HG02870 (cell line): ENCODE data around the gene RHOBTB1.

ENCODE experiments used
- ATAC-seq: cut with Tn5 transposase; IDR thresholded peaks from one replicate; pipeline ENCODE4 v1.9.1; 2021; ENCODE audit warnings: mild to moderate bottlenecking, moderate library complexity; ENCODE audit not compliant: unreplicated experiment

RHOBTB1 gene

DNA sequence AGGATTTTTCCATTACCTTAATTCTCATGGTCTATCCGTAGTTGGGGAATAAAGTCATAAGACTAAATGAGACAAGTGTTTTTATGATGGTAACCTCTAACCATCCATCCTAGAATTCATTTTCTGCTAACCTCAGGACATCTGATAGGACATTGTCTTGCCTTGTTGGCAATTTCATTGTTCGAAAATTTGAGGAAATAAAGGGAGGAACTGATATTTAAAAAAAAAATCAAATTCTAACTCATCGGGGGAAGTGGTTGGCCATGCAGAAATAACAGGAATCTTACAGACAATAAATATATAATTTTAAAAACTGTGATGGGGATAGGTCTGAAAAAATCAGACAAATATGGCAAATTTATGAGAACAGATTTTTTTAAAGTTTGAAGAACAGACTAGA is 21.7 kb upstream of the RHOBTB1 start:
- ATAC-seq = no peak

DNA sequence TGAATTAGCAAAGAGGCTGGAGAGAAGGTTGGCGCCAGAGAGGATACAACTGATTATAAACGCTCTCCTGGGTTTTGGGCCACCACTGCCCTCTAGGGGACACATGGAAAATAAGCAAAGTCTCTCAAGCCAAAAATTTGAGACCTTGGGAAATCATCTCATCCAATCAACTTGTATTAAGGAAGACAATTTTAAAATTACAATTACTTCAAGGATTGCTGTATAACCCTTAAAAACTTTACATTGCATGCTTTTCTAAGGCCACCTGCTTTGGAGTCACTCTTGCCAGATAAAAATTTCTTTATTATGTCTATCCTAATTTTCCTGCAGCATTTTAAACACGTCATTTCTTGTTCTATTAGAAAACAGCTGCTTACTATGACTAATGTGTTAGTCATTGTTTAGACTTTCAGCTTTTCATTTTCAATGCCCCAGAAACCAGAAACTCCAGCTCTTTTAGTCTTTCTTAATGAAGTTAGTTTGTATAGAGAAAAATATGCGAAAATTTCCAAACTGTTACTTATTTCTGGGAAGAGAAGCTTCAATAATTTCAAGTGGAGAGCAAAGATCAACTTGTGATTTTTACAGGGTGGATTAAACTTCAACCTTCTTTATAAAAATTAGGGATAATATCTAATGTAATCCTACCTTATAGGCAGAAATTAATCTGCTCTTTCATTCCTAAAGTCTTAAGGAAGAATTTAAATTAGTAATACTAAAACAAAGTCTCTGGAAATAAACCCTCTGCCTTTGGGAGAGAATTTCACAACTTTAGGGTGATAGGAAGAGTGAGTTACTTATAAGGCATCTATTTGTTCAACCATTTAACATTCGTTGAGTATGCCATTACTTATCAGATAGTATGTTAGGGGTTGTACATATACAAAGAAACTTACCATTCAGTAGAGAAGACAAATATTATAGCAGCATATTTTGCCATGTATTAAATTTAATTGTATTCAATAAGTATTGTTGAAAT is 20.6 kb upstream of the RHOBTB1 start:
- no peak for ATAC-seq

DNA sequence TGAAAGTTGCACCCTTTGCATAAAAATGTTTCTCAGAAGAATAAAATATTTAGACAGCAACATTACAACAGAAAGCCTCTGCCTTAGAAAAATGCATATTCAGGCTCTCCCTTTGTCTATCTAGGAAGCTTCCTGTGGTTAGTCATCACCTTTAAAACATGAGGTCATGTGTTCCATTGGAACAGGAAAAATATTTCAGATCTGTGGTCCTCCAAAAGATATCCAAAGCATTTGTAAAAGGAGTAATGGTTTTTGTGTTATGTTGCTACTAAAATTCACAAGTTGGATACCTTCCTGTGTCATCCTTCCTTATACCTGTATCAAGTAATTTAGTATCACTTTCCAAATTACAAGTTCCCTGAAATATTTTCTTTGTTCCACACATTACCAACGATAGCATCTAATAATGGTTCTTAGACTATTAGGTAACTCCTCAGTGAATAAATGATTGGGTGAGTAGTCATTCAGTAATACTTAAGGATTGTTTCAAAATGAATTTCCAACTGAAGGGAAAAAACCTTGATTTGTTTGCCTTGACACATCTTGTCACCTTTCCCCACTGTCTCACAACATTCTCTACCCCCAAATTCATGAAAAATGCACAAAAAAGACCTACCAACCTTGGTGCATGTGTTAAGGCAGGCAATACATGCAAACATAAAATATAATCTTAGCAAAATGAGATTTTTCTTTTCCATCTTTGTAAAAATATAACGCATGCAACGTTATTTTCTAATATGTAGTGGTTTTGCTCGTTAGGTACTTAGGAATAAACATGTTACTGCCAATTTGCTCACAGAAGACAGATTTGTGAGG is 19.7 kb upstream of the RHOBTB1 start:
- ATAC-seq = no peak

DNA sequence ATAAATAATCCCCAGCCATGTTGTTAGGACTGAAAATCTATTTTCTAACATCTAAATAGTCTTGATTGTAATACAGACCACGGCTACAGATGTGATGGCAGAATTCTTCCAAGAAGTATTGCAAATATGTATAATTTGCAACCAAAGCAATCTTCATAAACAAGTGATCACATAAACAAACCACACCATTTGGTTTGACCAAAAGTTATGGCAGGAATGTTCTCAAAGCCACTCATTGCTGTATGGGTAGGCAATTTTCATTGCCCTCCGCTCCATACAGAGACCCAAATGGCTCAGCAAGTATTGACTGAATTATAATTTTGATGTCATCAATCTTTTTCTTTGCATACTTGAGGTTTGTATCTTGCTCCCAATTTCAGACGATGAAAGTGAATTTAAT is 19.0 kb upstream of the RHOBTB1 start:
- ATAC-seq = no peak

DNA sequence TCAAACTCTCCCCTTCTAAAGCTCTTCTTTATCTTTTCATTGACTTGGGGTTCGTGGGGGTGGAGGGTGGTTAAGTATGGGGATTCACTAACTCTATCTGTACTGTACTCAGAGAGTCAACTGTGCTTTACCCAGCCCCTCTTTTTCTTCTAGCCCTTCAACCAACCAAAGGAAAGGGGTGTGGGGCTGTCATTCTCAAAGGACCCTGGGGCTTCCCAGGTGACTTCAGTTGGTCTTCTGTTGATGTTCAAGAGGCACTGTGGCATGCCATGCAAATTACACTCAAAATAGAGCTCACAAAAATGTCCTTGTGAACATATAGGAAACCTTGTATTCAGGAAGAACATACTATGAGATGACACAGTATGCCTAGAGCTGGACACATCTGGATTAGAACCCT is 16.9 kb upstream of the RHOBTB1 start:
- ATAC-seq = no peak

DNA sequence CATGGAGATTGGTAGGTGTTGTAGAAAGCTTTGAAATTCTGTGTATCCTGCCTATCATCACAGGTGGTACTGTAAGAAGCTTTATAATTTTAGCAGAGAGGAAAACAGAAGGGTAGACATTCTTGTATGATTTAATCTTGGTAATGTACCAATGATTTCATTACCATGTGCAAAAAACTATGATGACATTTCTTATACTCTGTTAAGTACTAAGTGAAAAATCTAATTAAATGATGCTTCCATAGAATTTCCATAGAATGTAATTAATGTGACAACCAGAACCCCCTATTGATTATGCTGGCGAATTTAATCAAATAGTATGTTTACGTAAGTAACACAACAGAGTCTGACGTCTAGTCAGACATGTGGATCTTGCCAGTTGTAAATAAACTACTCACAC is 16.0 kb upstream of the RHOBTB1 start:
- ATAC-seq = no peak

DNA sequence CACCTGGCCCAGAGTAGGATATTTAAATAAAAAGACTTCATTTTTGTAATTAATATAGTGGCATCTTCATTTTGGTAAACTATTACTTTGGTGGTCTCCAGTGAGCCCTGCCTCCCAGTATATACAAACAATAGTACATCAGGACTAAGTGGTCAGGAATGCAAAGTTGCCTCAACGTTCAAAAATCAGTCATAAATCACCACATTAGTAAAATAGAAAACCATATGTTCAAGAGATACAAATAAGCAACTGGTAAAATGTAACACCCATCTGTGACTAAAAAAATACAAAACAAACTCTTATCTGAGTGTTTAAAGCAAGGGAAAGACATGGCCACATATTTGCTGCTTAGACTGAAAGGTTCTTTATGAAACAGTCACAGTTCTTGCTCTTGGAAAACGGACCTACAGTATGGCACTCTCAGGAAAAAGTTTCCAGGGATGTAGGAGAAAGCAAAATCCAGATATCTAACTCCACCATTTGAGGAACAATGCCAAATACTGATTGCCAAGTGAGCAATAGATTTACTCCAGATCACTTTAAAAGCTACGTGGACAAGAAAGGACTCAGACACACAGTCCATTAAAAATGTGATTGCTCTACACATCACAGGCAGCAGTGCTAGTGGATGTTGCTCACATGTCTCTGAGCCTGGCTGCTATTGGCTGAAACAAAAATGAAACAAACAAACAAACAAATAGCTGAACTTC is 15.1 kb upstream of the RHOBTB1 start:
- ATAC-seq = no peak

DNA sequence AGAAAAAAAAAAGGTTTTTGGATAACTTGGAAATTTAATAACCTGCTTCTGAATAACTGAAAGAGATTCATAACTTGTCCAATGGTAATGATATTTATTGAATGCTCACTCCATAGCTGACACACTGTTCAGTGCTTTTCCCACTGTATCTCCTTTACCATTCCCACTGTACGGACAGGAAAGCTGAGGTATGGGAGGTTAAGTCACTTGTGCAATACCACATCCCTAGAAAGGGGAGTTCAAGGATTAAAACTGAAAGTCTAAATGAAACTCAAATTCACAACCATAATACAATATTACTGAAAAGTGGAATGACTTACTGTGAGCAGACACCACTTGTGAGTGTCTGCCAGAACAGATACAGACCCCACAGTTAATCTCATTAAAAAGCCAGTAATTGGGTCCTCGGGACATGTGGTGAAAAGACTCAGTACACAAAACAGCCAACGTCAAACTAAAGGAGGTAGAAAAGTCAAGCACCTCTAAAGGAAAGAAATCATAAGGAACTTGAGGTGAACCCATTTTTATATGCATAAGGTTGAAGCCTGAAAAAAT is 13.8 kb upstream of the RHOBTB1 start:
- ATAC-seq = no peak

DNA sequence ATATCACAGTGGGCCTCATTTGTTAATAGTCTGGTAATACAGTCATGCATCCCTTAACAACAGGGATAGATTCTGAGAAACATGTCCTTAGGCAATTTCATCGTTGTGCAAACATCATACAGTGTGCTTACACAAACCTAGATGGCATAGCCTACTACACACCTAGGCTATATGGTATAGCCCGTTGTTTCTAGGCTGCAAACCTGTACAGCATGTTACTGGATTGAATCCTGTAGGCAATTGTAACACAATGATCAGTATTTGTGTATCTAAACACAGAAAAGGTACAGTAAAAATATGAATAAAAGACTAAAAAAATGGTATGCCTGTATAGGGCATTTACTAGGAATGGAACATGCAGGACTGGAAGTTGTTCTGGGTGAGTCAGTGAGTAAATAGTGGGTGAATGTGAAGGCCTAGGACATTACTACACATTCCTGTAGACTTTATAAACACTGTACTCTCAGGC is 12.0 kb upstream of the RHOBTB1 start:
- ATAC-seq = no peak

DNA sequence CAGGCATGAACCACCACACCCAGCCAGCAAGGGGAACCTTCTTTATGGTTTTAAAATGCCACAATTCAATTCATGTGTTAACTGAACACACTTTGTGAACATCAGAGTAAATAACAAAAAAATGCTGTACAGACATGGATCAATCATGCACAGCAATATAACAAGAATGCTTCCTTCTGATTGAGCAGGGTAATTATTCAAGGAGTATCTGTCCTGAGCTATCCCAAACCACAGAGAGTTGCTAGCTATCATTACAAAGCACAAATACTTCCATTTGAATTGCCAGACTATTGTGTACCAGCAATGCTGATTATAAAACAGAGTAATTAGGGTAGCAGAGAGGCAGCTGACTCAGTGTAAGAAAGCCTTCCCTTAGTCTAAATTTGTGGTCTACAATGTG is 11.3 kb upstream of the RHOBTB1 start:
- no peak for ATAC-seq

DNA sequence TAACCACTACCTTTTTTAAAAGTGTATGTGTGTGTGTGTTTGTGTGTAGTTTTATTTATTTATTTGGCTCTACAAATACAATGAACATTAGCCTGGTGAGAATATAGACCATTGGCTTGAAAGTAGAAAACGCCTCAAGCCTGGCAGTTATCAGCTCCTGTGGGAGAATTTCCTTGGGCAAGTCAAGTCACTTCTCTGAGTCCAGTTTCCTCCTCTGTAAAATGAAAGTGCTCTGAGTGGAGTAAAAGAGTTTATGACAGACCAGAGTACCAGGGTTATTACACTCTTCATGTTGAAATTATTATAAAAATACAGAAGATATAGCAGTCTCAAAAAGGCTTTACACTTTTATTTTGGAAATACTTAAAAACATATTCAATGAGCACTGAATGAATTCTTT is 10.1 kb upstream of the RHOBTB1 start:
- no peak for ATAC-seq

DNA sequence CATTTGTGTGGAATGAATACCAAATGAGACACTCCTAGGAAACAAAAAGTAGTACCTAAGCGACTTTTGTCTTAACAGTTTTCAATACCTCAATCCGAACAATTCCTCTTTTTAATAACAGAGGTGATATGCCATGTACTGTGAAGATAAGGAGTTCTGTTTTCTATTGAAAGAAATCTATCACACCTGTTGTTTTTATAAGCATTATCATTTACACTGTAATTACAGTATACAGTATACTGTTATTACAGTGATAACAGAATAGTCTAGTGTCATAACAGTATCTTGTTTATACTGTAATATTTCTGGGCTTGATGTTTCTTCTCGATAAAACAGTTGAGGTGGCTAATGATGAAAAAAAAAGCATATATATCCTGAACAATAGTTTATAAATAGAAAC is 9.4 kb upstream of the RHOBTB1 start:
- no peak for ATAC-seq

DNA sequence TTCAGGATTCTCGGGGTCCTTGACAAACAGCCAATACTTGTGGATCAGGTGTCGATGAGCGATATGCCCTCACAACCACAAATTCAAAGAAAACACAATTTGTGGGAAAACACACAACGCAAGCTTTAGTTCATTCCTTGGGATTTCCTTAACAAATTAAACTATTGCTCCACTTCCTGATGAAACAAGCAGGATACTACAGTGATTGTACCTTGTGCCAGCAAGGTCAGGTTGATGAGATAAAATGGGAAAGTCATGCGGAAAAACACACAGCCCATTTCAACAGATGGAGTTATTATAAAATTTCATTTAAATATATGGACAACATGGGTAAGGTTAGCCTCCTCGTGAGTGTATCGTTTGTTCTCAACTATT is 8.8 kb upstream of the RHOBTB1 start:
- ATAC-seq = no peak

DNA sequence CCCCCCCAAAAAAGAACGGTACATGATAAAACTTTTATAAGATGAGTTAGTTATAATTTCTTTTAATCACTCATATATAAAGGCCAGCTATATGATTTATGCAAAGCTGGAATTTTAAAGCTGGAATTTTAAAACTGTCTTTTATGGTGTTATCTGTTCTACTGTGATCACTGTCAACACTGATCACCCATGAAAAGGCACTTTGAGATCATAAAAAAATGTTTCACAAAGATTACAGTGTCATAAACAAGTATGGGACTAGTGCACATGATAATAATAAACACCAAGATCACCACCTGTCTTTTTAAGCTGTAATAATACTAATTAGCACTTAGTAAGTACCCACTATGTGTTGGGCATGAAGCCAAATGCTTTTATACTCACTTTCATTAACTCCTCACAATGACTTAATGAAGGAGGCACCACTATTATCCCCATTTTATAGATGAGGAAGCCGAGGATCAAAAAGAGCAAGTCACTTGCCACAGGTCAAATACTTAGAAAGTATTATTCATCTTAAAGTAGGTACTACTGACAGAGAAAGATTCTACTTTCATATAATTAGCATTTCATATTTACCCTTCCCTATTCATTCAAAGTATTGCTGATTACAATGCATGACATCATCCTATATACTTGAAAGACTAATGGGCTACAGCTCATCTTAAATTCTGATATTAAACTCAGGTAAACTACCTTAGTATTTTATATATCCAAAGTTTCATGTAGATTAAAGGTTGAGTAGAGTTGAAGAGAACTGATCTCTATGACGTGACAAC is 8.3 kb upstream of the RHOBTB1 start:
- no peak for ATAC-seq

DNA sequence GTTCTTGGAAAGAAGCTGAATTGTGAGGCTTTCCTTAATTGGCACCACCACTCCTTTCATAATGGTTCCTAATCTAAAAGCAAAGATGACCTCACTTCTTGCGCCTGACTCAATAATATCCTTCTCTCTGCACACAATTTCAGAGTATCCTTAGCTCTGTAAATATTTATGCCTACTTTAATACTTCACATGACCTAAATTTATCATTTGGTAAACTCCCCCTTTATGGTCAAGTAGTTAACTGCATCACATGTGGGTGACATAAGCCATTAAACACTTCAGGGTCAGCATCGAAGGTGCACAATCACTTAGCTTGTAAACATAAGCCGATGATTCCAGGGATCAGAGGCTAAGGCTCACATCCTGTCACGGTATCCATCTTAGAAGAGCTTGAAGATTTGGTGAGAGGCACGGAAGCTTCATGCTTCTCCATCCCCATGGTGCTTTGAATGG is 7.3 kb upstream of the RHOBTB1 start:
- ATAC-seq = no peak

DNA sequence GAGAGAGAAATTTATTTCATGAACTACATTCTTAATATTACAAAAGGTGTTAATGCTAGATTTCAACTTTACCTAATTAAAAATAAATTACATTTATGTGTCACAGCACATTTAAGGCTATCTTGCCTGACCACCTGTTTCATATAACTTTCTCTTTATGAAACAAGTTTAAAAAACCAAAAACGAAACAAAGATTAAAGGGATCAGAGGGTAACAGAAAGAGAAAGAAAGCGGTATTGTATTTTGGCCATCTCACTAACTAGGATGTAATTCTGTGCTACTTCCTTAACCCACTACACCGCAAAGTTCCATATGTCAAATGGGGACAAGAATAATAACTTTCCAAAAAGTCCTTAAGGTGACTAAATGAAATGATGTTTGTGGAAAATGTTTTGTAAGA is 6.3 kb upstream of the RHOBTB1 start:
- no peak for ATAC-seq

DNA sequence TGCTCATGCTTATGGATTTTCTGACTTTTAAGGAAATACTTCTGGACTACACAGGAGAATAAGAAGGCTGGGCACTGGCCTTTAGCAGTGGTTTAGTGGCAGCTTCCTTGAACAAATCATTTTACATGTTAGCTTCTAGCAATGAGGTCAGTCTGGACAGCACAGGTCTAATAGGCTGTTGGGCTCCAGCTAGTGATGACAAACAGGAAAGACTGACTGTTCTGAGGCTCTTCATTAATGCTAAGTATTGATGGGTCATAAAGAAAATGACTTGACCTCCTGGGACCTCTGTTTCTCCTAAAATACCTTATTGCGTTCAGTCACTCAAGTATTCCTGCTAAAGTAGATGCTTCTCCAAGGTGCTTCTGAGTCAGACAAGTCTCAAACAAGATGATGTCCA is 4.9 kb upstream of the RHOBTB1 start:
- ATAC-seq = no peak

DNA sequence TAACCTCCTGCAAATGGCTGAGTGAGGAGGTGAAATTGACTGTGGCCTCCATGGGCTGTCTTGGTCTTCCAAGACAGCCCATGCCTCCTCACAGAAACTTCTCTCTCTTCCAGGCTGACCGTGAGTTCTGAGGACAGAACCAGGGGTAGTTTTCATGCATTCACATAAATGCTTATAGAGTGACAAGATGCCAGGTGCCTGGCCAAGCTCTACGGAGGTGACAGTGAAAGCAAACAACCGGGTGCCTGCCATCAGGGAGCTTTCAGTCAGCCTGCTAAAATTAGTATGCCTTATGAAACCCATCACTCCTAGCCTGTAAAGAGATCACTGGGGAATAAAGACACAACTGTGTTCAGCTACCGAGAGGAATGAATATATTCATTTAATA is 919 bp upstream of the RHOBTB1 start:
- no peak for ATAC-seq

DNA sequence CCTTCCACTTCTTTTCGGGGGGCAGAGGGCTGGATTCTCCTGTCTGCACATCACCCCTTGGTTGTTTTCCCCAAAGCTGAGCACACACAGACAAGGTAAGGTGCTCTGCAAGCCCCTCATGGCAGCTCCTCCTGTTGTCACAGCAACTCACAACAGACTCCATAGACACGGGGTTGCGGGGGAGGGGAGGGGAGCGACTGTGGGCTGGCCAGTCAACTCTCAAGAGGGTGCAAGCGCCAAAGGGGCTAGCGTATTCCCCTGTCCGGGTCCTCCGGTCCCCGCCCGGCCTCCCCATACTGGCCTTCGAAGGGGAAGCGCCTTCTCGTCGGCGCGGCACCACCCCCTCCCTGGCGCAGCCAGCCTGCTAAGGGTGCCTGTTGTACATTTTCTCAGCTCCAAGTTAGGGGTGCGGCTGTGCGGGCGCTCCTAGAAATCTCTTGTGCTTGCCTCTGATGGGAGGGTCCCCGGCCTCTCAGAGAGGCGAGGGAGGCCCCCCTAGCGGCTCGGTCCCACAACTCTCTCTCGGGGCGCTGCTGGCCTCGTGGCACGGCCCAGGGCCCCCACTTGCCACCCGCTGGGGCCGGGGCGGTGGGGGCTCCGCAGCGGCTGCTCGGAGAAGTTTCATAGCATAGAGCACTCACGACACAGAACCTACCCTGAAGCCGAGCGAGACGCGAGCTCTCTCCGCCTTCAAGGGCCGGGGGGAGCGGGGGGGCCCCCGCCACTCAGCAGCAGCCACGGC is 498 bp downstream of the RHOBTB1 start:
- no peak for ATAC-seq
